ENCODE data around the gene DPH2. TPM values are rescaled to one million over a fixed set of nuclear protein-coding genes. Genes with fewer than 3 reads are reported as not detected.

DPH2 gene
- polyA plus RNA-seq, 2 donors, result 14.2 to 17.9 TPM

DNA sequence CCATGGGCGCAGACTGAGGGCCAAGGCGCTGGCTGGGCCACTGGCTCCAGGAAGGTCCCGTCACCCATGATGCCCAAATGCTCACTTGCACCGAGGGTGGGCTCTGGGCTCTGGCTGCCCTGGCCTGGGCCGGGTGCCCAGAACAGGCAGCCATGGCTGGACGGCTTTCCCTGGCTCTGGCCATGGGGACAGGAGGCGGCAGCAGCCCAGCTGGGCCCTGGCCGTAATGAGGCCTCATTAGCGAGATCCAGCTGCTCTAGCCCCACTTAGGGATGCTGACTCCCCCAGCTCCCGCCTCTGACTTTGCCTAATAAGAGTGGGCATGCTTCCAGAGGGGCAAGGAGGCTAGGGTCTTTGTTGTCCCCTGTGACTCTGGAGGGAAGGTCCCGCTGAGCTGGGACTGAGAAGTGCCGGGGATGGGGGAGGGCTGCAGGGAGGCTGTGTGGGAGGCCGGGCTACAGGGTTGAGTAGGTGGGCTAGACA, 49.7 kb downstream of the DPH2 start:
- peaks cover 0 to 20% of the 10 kb centered on the region in 2 donors for H3K36me3 ChIP-seq (ENCODE audit: control insufficient read depth in 2 of 2, insufficient read depth in 2 of 2, low read length in 1 of 2)
- H3K27ac ChIP-seq (ENCODE audit: low read depth in 2 of 2, low read length in 1 of 2), result peak overlapping the region in 1 of 2 donors; percentile 60
- no peaks in the 10 kb centered on the region for H3K9me3 ChIP-seq (ENCODE audit: control insufficient read depth in 2 of 2, insufficient read depth in 1 of 2, low read depth in 1 of 2, low read length in 1 of 2)
- H3K4me1 ChIP-seq (ENCODE audit: control insufficient read depth in 2 of 2, insufficient read depth in 2 of 2, low read length in 1 of 2), result peaks cover 4 to 23% of the 10 kb centered on the region in 2 donors
- H3K4me3 ChIP-seq (ENCODE audit: low read depth in 1 of 2, low read length in 2 of 2), result no peak overlapping the region
- 85 to 86% methylated on average over 13 of the region's 13 CpGs for WGBS, 2 donors
- H3K27me3 ChIP-seq (ENCODE audit: control insufficient read depth in 1 of 2, insufficient read depth in 2 of 2, low read length in 2 of 2), result no peaks in the 10 kb centered on the region

DNA sequence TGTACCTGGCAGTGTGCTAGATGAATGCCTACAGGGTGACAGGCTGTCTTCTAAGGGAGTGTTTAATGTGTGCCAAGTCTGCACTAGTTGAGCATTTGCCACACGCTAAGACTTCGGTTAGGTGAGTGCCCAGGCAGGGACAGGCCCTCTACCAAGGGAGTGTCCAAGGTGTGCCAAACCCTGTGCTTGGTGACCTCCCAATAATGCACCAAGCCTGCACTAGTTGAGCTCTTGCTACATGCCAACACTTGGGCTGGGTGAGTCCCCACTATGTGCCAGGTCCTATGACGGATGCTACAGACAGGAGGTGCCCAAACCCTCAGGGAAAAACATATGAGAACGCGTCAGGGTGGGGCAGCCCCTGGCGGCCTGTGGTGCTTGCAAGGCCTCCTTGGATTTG, 50.7 kb downstream of the DPH2 start:
- Histone ChIP-seq H3K9me3 (ENCODE audit: control insufficient read depth in 2 of 2, insufficient read depth in 1 of 2, low read depth in 1 of 2, low read length in 1 of 2) (no peaks in the 10 kb centered on the region), H3K27ac (ENCODE audit: low read depth in 2 of 2, low read length in 1 of 2) (peak overlapping the region; percentile 60 to 87), H3K4me3 (ENCODE audit: low read depth in 1 of 2, low read length in 2 of 2) (no peak overlapping the region), H3K4me1 (ENCODE audit: control insufficient read depth in 2 of 2, insufficient read depth in 2 of 2, low read length in 1 of 2) (peaks cover 4 to 26% of the 10 kb centered on the region in 2 donors), H3K36me3 (ENCODE audit: control insufficient read depth in 2 of 2, insufficient read depth in 2 of 2, low read length in 1 of 2) (peaks cover 0 to 20% of the 10 kb centered on the region in 2 donors), H3K27me3 (ENCODE audit: control insufficient read depth in 1 of 2, insufficient read depth in 2 of 2, low read length in 2 of 2) (no peaks in the 10 kb centered on the region)
- 49 to 64% methylated on average over 6 of the region's 6 CpGs for WGBS, 2 donors

DNA sequence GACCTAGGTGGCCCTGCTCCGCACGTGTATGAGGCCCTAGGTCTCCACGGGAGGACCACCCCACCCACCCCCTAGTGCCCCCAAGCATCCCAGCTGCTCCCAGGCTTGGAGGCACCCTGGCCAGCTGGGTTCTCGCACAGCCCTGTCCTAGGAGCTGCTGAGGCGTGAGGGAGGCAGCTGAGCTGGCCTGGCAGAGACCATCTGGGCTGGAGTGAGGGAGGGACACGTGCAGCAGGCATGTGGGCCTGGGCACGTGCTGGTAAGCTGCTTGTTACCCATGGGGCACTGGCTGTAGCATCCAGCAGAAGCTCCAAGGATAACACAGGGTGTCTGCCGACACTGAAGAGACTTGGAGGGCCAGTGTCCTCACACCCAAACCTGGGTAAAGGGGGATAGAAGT, 51.3 kb downstream of the DPH2 start:
- H3K9me3 ChIP-seq (ENCODE audit: control insufficient read depth in 2 of 2, insufficient read depth in 1 of 2, low read depth in 1 of 2, low read length in 1 of 2), result no peaks in the 10 kb centered on the region
- H3K27me3 ChIP-seq (ENCODE audit: control insufficient read depth in 1 of 2, insufficient read depth in 2 of 2, low read length in 2 of 2), result no peaks in the 10 kb centered on the region
- peaks cover 0 to 18% of the 10 kb centered on the region in 2 donors for H3K36me3 ChIP-seq (ENCODE audit: control insufficient read depth in 2 of 2, insufficient read depth in 2 of 2, low read length in 1 of 2)
- no peak overlapping the region for H3K4me3 ChIP-seq (ENCODE audit: low read depth in 1 of 2, low read length in 2 of 2)
- H3K27ac ChIP-seq (ENCODE audit: low read depth in 2 of 2, low read length in 1 of 2), result peak overlapping the region; percentile 60 to 87
- WGBS, 2 donors, result 76 to 80% methylated on average over 8 of the region's 8 CpGs
- H3K4me1 ChIP-seq (ENCODE audit: control insufficient read depth in 2 of 2, insufficient read depth in 2 of 2, low read length in 1 of 2), result peaks cover 8 to 25% of the 10 kb centered on the region in 2 donors

DNA sequence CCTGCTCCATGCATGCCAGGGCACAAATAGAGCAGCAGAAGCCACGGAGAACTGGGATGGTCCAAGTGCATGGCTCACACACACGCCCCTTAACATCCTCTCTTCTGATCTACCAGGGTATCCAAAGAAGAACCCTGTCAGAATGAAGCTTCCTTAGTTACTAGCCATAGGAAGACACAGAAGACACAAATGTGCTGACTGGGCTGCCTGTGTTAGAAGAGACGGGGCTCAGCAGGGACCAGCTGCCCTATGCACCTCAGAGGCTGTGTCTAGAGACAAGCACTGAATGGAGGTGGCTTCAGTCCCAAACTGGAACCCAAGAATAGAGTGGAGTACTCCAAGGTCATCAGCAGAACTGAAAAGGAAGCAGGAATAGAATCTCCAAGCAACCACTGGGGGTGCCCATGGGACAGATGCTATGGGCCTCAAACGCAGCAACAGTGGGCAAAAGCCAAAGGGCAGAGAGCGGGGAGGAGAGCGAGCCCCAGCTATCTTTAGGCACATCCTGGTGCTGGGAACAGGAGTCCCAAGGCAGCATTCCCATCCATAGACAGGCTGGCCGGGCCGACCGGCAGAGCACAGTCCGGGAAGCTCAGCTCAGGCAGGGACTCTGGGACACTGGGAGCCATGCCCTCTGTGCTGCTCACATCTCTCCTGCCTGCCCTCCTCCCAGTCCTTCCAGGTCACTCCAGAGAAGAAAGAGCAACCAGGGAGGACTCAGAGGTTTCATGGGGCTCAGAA, 51.9 kb downstream of the DPH2 start:
- WGBS, 2 donors, result 86 to 87% methylated on average over 10 of the region's 10 CpGs
- H3K4me1 ChIP-seq (ENCODE audit: control insufficient read depth in 2 of 2, insufficient read depth in 2 of 2, low read length in 1 of 2), result peaks cover 8 to 25% of the 10 kb centered on the region in 2 donors
- H3K36me3 ChIP-seq (ENCODE audit: control insufficient read depth in 2 of 2, insufficient read depth in 2 of 2, low read length in 1 of 2), result peaks cover 0 to 16% of the 10 kb centered on the region in 2 donors
- H3K4me3 ChIP-seq (ENCODE audit: low read depth in 1 of 2, low read length in 2 of 2), result no peak overlapping the region
- H3K27me3 ChIP-seq (ENCODE audit: control insufficient read depth in 1 of 2, insufficient read depth in 2 of 2, low read length in 2 of 2), result no peaks in the 10 kb centered on the region
- no peak overlapping the region for H3K27ac ChIP-seq (ENCODE audit: low read depth in 2 of 2, low read length in 1 of 2)
- no peaks in the 10 kb centered on the region for H3K9me3 ChIP-seq (ENCODE audit: control insufficient read depth in 2 of 2, insufficient read depth in 1 of 2, low read depth in 1 of 2, low read length in 1 of 2)

Other genes starting within 250 kb of the DPH2 start
- 1 to 10 TPM; 1.8 to 2.6 TPM for gene ARTN, start 36.2 kb upstream of the DPH2 start, polyA plus RNA-seq
- 10 to 100 TPM; 18.1 to 22.1 TPM for gene IPO13, start 23.1 kb upstream of the DPH2 start, polyA plus RNA-seq
- gene ATP6V0B, start 5.0 kb downstream of the DPH2 start, polyA plus RNA-seq, result 100 to 1,000 TPM in 1 of 2 donors, 10 to 100 TPM in 1; 66.1 to 124 TPM
- gene B4GALT2, start 9.2 kb downstream of the DPH2 start, polyA plus RNA-seq, result 10 to 100 TPM; 22.7 to 30.6 TPM
- 1 to 10 TPM; 4.0 to 7.5 TPM for gene CCDC24, start 21.6 kb downstream of the DPH2 start, polyA plus RNA-seq
- 10 to 100 TPM; 13.8 to 22.8 TPM for gene SLC6A9, start 61.5 kb downstream of the DPH2 start, polyA plus RNA-seq
- under 1 TPM; 0.02 to 0.14 TPM for gene KLF17, start 148.8 kb downstream of the DPH2 start, polyA plus RNA-seq
- gene KLF18, start 171.6 kb downstream of the DPH2 start, polyA plus RNA-seq, result not detected
- 10 to 100 TPM; 21.8 to 27.8 TPM for gene DMAP1, start 243.5 kb downstream of the DPH2 start, polyA plus RNA-seq

All from esophagus (tissue), 2 donors.